Esophagus squamous epithelium (tissue), 4 donors: Measurements from ENCODE around the gene DBNDD1.

ENCODE experiments used
- CTCF ChIP-seq, 6 experiments: fragments of 450-650 bp in 4 of 6; fragments of 200-600 bp in 2 of 6; sonication (generic) in 2 of 6; IDR thresholded peaks; one replicate each; pipeline ENCODE4 v1.5.1; 2016 to 2019; ENCODE audit warnings: antibody characterized with exemption in 6 of 6, mild to moderate bottlenecking in 4 of 6, moderate library complexity in 4 of 6
- POLR2A ChIP-seq, 4 donors: fragments of 450-650 bp; IDR thresholded peaks; one replicate each; pipeline ENCODE4 v1.6.1; 2017; ENCODE audit warnings: antibody characterized with exemption in 4 of 4, mild to moderate bottlenecking in 4 of 4, moderate library complexity in 3 of 4

- TF ChIP-seq CTCF (IDR thresholded peaks at IDR 0.05) = no peak
- no peak for TF ChIP-seq POLR2A (IDR thresholded peaks at IDR 0.05)
Measured at GRCh38 chr16:90032674-90033331, 13.5 kb upstream of the DBNDD1 start.
